Measurements from ENCODE around the gene KLHL22.
"Not testable (repeated sequence)": the region's sequence is repeated elsewhere in the genome, so short reads cannot be mapped to it uniquely, and the experiment has no call there.

DNA sequence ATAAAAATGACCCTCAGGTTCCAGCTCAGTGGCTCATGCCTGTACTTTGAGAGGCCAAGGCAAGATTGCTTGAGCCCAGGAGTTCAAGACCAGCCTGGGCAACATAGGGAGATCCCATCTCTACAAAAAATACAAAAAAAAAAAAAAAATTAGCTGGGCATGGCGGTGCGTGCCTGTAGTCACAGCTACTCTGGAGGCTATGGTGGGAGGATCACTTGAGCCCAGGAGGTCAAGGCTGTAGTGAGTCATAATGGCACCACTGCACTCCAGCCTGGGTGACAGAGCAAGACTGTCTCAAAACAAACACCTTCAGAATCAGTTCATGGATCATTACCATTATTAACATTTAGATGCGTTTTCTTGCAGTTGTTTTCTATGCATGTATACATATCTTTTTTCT lies 86.2 kb downstream of the KLHL22 start:
- TF ChIP-seq EZH2 (IDR thresholded peaks at IDR 0.05; ENCODE audit: low read length, missing control alignments) = not testable (repeated sequence)
- TF ChIP-seq, protein P1, sequence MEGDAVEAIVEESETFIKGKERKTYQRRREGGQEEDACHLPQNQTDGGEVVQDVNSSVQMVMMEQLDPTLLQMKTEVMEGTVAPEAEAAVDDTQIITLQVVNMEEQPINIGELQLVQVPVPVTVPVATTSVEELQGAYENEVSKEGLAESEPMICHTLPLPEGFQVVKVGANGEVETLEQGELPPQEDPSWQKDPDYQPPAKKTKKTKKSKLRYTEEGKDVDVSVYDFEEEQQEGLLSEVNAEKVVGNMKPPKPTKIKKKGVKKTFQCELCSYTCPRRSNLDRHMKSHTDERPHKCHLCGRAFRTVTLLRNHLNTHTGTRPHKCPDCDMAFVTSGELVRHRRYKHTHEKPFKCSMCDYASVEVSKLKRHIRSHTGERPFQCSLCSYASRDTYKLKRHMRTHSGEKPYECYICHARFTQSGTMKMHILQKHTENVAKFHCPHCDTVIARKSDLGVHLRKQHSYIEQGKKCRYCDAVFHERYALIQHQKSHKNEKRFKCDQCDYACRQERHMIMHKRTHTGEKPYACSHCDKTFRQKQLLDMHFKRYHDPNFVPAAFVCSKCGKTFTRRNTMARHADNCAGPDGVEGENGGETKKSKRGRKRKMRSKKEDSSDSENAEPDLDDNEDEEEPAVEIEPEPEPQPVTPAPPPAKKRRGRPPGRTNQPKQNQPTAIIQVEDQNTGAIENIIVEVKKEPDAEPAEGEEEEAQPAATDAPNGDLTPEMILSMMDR (conservative IDR thresholded peaks at IDR 0.05 in 1 of 2, IDR thresholded peaks at IDR 0.05 in 1 of 2; ENCODE audit: low read depth in 1 of 2, low read length in 2 of 2) = not testable (repeated sequence)
